ENCODE data around the gene ADCY9. TPM values are rescaled to one million over a fixed set of nuclear protein-coding genes. Genes with fewer than 3 reads are reported as not detected.

Gene ADCY9
- total RNA-seq, 1 experiment from 2014 or later: 4.7 TPM

GRCh38 chr16:4067262-4068001 lies 48.8 kb downstream of the ADCY9 start:
- Histone ChIP-seq H3K79me2 (ENCODE audit: insufficient read depth, low read length) (no peaks in the 10 kb centered on the region), H3K18ac (ENCODE audit: insufficient read length, low read depth, low read length) (no peak overlapping the region), H2BK20ac (ENCODE audit: low read depth, low read length, poor library complexity, severe bottlenecking) (no peak overlapping the region), H3K4me1 (ENCODE audit: insufficient read depth, low read length) (no peaks in the 10 kb centered on the region; the same call in 1 of the 2 replicates), H2AFZ (ENCODE audit: low read length) (no peak overlapping the region), H2BK5ac (ENCODE audit: insufficient read length, low read length) (no peak overlapping the region), H3K9me3 (ENCODE audit: control insufficient read depth, low read depth, low read length) (no peaks in the 10 kb centered on the region), H4K20me1 (ENCODE audit: control insufficient read depth, insufficient read depth, insufficient read length) (no peaks in the 10 kb centered on the region), H2BK12ac (ENCODE audit: insufficient read length, low read depth, low read length) (no peak overlapping the region), H3K79me1 (ENCODE audit: insufficient read depth, low read depth, low read length, poor library complexity, severe bottlenecking) (no peaks in the 10 kb centered on the region), H3K23ac (ENCODE audit: insufficient read length, low read depth, low read length) (no peak overlapping the region), H2BK120ac (ENCODE audit: low read depth, low read length, poor library complexity, severe bottlenecking) (no peak overlapping the region), H2AK5ac (ENCODE audit: insufficient read length, low read length) (no peak overlapping the region), H4K8ac (replicated peaks; ENCODE audit: insufficient read length, low read depth, low read length) (no peak overlapping the region), H3K14ac (ENCODE audit: insufficient read depth, low read length) (no peak overlapping the region), H3T11ph (ENCODE audit: low read length) (no peak overlapping the region), H3K56ac (ENCODE audit: insufficient read length, low read depth, low read length) (no peak overlapping the region), H2BK15ac (ENCODE audit: low read depth, low read length) (no peak overlapping the region), H3K23me2 (ENCODE audit: insufficient read length, low read depth, low read length, poor library complexity, severe bottlenecking) (no peaks in the 10 kb centered on the region), H3K27ac (ENCODE audit: insufficient read length, low read depth, low read length) (no peak overlapping the region), H4K91ac (ENCODE audit: insufficient read length, low read depth, low read length) (no peak overlapping the region), H3K4me2 (ENCODE audit: insufficient read depth, insufficient read length, low read length) (no peak overlapping the region), H4K5ac (ENCODE audit: insufficient read length, low read depth, low read length) (no peak overlapping the region), H3K4ac (ENCODE audit: low read depth, low read length) (no peak overlapping the region), H3K27me3 (ENCODE audit: insufficient read depth, low read length) (no peaks in the 10 kb centered on the region), H3K9ac (ENCODE audit: extremely low read depth, insufficient read length, low read length) (no peak overlapping the region)
- Mint-ChIP-seq H3K4me1 (peaks cover 9 to 10% of the 10 kb centered on the region in 2 experiments), H3K27ac (0 out of 7 replicates have a peak overlapping the region, but pooled peaks of 1 of the 3 experiments have one; percentile 39), H3K9me3 (peaks cover 2 to 7% of the 10 kb centered on the region in 2 experiments; a peak in 3 of 5 replicates), H3K27me3 (ENCODE audit: low read depth) (peaks cover 2% of the 10 kb centered on the region), H3K4me3 (no peak overlapping the region), H3K36me3 (ENCODE audit: insufficient read depth in 1 of 3, low read depth in 3 of 3) (peaks cover 0 to 8% (median 0%) of the 10 kb centered on the region in 3 experiments; a peak in 2 of 7 replicates)
- DNase-seq: no peak
- no CpG with 5 or more reads among the region's 6 CpGs for WGBS (ENCODE audit: extremely low coverage, insufficient read length, low lambda C conversion rate)
- TF ChIP-seq CTCF (conservative IDR thresholded peaks at IDR 0.05): no peak

All from H9 (cell line).